Measurements from ENCODE around the gene NFATC2IP.
"Not testable (repeated sequence)": the region's sequence is repeated elsewhere in the genome, so short reads cannot be mapped to it uniquely, and the experiment has no call there.

NFATC2IP gene

GRCh38 chr16:28974437-28975157 lies 23.9 kb downstream of the NFATC2IP start, which contains the start of gene SPNS1:
Gene SPNS1, plus strand, starts transcription at chr16:28974778. Its CDS starts 374 bp downstream, at chr16:28975152.
- DNase-seq = peak; percentile 97

- DNase-seq = no peak
Observed at GRCh38 chr16:28975158-28975599, 24.4 kb downstream of the NFATC2IP start.

- DNase-seq = no peak
Observed at GRCh38 chr16:28977703-28978662, 27.2 kb downstream of the NFATC2IP start.

GRCh38 chr16:28980330-28980729 lies 29.6 kb downstream of the NFATC2IP start:
- DNase-seq = not testable (repeated sequence)

- DNase-seq = no peak
Observed at GRCh38 chr16:28980929-28981328, 30.2 kb downstream of the NFATC2IP start.

GRCh38 chr16:28981517-28981916 lies 30.8 kb downstream of the NFATC2IP start:
- no peak for DNase-seq

- no peak for DNase-seq
Observed at GRCh38 chr16:28982418-28982817, 31.7 kb downstream of the NFATC2IP start.

- DNase-seq = no peak
Observed at GRCh38 chr16:28982949-28983348, 32.2 kb downstream of the NFATC2IP start.

GRCh38 chr16:28983644-28984043 lies 32.9 kb downstream of the NFATC2IP start:
- no peak for DNase-seq

- no peak for DNase-seq
Observed at GRCh38 chr16:28984091-28984490, 33.4 kb downstream of the NFATC2IP start.

- no peak for DNase-seq
Observed at GRCh38 chr16:28984619-28985135, 33.9 kb downstream of the NFATC2IP start, which contains the start of gene LAT. Gene LAT, plus strand, starts transcription at chr16:28985052. Its CDS starts 366 bp downstream, at chr16:28985418.

GRCh38 chr16:28985211-28986041 lies 34.7 kb downstream of the NFATC2IP start:
- DNase-seq = no peak

- DNase-seq = no peak
Observed at GRCh38 chr16:28986046-28986445, 35.3 kb downstream of the NFATC2IP start.

GRCh38 chr16:28986492-28986891 lies 35.8 kb downstream of the NFATC2IP start:
- no peak for DNase-seq

- DNase-seq = no peak
Observed at GRCh38 chr16:28987170-28987853, 36.6 kb downstream of the NFATC2IP start.

- DNase-seq = no peak
Observed at GRCh38 chr16:28989363-28989762, 38.6 kb downstream of the NFATC2IP start.

- no peak for DNase-seq
Observed at GRCh38 chr16:28990375-28991040, 39.8 kb downstream of the NFATC2IP start.

GRCh38 chr16:28991687-28992086 lies 41.0 kb downstream of the NFATC2IP start:
- no peak for DNase-seq

- no peak for DNase-seq
Observed at GRCh38 chr16:28992496-28992895, 41.8 kb downstream of the NFATC2IP start.

- DNase-seq = no peak
Observed at GRCh38 chr16:28998837-28999236, 48.1 kb downstream of the NFATC2IP start.

- DNase-seq = no peak
Observed at GRCh38 chr16:28999577-28999976, 48.8 kb downstream of the NFATC2IP start.

Data from retina (tissue), 1 donor.